SK-N-SH treated with all-trans-retinoic acid at 6 μM for 48 hours (cell line): ENCODE data around the gene PARD3B.

Source experiments
- ATAC-seq: fragments of 200-7000 bp; cut with Tn5 transposase; 3 replicates; pipeline ENCODE4 v1.9.1; 2020; ENCODE audit warnings: mild to moderate bottlenecking, moderate library complexity
- BACH2 ChIP-seq: fragments of 250-450 bp; sonication (Bioruptor Pico); IDR thresholded peaks from 2 replicates; pipeline ENCODE4 v1.9.0; 2021; ENCODE audit warnings: mild to moderate bottlenecking, borderline replicate concordance
- CSDC2 ChIP-seq: fragments of 250-450 bp; sonication (Bioruptor Pico); IDR thresholded peaks from 2 replicates; pipeline ENCODE4 v1.5.0; 2020; ENCODE audit warnings: mild to moderate bottlenecking, moderate library complexity
- ESRRG ChIP-seq: fragments of 250-450 bp; sonication (Bioruptor Pico); IDR thresholded peaks from 2 replicates; pipeline ENCODE4 v1.6.1; 2021; ENCODE audit warnings: mild to moderate bottlenecking
- GLIS3 ChIP-seq: fragments of 250-450 bp; sonication (Bioruptor Pico); IDR thresholded peaks from 2 replicates; pipeline ENCODE4 v1.5.0; 2020; ENCODE audit warnings: mild to moderate bottlenecking, moderate library complexity
- ISL1 ChIP-seq: fragments of 250-450 bp; sonication (Bioruptor Pico); IDR thresholded peaks from 2 replicates; pipeline ENCODE4 v2.1.2; 2022; ENCODE audit warnings: mild to moderate bottlenecking, moderate library complexity
- OSR1 ChIP-seq: fragments of 250-450 bp; sonication (Bioruptor Pico); IDR thresholded peaks from 2 replicates; pipeline ENCODE4 v1.8.0; 2022; ENCODE audit warnings: moderate library complexity, mild to moderate bottlenecking, inconsistent platforms
- PPARA ChIP-seq: fragments of 250-450 bp; sonication (Bioruptor Pico); IDR thresholded peaks from 2 replicates; pipeline ENCODE4 v1.5.0; 2020; ENCODE audit warnings: mild to moderate bottlenecking, borderline replicate concordance
- SNAI2 ChIP-seq: fragments of 250-450 bp; sonication (Bioruptor Pico); IDR thresholded peaks from 2 replicates; pipeline ENCODE4 v1.5.0; 2020; ENCODE audit warnings: mild to moderate bottlenecking, moderate library complexity
- TCF4 ChIP-seq: fragments of 250-450 bp; sonication (Bioruptor Pico); IDR thresholded peaks from 2 replicates; pipeline ENCODE4 v1.8.0; 2021; ENCODE audit warnings: mild to moderate bottlenecking, moderate library complexity, borderline replicate concordance
- TOX ChIP-seq: fragments of 250-450 bp; sonication (Bioruptor Pico); IDR thresholded peaks from 2 replicates; pipeline ENCODE4 v1.8.0; 2021; ENCODE audit warnings: mild to moderate bottlenecking, moderate library complexity, borderline replicate concordance
- ZC3H10 ChIP-seq: fragments of 250-450 bp; sonication (Bioruptor Pico); IDR thresholded peaks from 2 replicates; pipeline ENCODE4 v1.5.1; 2021; ENCODE audit warnings: mild to moderate bottlenecking, moderate library complexity
- ZFP3 ChIP-seq: fragments of 250-450 bp; sonication (Bioruptor Pico); IDR thresholded peaks from 2 replicates; pipeline ENCODE4 v1.5.0; 2020; ENCODE audit warnings: mild to moderate bottlenecking, moderate library complexity
- ZFP30 ChIP-seq: fragments of 450-650 bp; formaldehyde crosslinking; IDR thresholded peaks from 2 replicates; pipeline ENCODE4 v1.5.0; 2022; ENCODE audit warnings: mild to moderate bottlenecking, moderate library complexity
- ZNF565 ChIP-seq: fragments of 450-650 bp; formaldehyde crosslinking; conservative IDR thresholded peaks from 2 replicates; pipeline ENCODE4 v1.5.0; 2020; ENCODE audit warnings: low read depth, mild to moderate bottlenecking, moderate library complexity
- ZNF8 ChIP-seq: fragments of 450-650 bp; formaldehyde crosslinking; IDR thresholded peaks from 2 replicates; pipeline ENCODE4 v1.5.0; 2020; ENCODE audit warnings: mild to moderate bottlenecking, moderate library complexity
- TF ChIP-seq, protein P1 (sequence below): fragments of 250-450 bp; sonication (Bioruptor Pico); IDR thresholded peaks from 2 replicates; pipeline ENCODE4 v1.8.0; 2020; ENCODE audit warnings: mild to moderate bottlenecking, moderate library complexity, borderline replicate concordance
- TF ChIP-seq, protein P2 (sequence below): fragments of 250-450 bp; sonication (Bioruptor Pico); IDR thresholded peaks from 2 replicates; pipeline ENCODE4 v1.5.1; 2021; ENCODE audit warnings: mild to moderate bottlenecking, moderate library complexity
- TF ChIP-seq, protein P3 (sequence below): fragments of 250-450 bp; sonication (Bioruptor Pico); IDR thresholded peaks from 2 replicates; pipeline ENCODE4 v1.5.0; 2020; ENCODE audit warnings: mild to moderate bottlenecking, moderate library complexity
- TF ChIP-seq, protein P4 (sequence below): fragments of 250-450 bp; sonication (Bioruptor Pico); IDR thresholded peaks from 2 replicates; pipeline ENCODE4 v1.5.1; 2020; ENCODE audit warnings: low read depth, mild to moderate bottlenecking, moderate library complexity
- TF ChIP-seq, protein P5 (sequence below): fragments of 250-450 bp; sonication (Bioruptor Pico); IDR thresholded peaks from 2 replicates; pipeline ENCODE4 v1.8.0; 2021; ENCODE audit warnings: low read depth, mild to moderate bottlenecking, moderate library complexity, borderline replicate concordance

The PARD3B gene

DNA sequence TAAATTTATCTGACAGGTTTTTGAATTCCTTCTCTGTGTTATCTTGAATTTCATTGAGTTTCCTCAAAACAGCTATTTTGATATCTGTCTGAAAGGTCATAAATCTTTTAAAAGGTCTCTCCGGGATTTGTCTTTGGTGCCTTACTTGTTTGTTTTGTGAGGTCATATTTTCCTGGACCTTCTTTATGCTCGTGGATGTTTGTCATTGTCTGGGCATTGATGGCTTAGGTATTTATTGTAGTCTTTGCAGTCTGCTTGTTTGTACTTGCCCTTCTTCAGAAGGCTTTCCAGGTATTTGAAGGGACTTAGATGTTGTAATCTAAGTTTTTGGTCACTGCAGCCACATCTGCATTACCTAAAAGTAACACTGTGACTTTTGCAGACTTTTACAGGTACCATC lies 355.2 kb downstream of the PARD3B start:
- TF ChIP-seq, protein P1, sequence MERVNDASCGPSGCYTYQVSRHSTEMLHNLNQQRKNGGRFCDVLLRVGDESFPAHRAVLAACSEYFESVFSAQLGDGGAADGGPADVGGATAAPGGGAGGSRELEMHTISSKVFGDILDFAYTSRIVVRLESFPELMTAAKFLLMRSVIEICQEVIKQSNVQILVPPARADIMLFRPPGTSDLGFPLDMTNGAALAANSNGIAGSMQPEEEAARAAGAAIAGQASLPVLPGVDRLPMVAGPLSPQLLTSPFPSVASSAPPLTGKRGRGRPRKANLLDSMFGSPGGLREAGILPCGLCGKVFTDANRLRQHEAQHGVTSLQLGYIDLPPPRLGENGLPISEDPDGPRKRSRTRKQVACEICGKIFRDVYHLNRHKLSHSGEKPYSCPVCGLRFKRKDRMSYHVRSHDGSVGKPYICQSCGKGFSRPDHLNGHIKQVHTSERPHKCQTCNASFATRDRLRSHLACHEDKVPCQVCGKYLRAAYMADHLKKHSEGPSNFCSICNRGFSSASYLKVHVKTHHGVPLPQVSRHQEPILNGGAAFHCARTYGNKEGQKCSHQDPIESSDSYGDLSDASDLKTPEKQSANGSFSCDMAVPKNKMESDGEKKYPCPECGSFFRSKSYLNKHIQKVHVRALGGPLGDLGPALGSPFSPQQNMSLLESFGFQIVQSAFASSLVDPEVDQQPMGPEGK (CRISPR knock-in tag) = no peak
- TF ChIP-seq CSDC2 (no peak), TCF4 (CRISPR knock-in tag) (no peak), ZNF565 (CRISPR knock-in tag) (no peak), ISL1 (CRISPR knock-in tag) (no peak), ZFP3 (CRISPR knock-in tag) (no peak), BACH2 (CRISPR knock-in tag) (no peak), GLIS3 (CRISPR knock-in tag) (no peak), OSR1 (CRISPR knock-in tag) (no peak), ESRRG (CRISPR knock-in tag) (no peak), TOX (no peak), PPARA (CRISPR knock-in tag) (no peak)
- TF ChIP-seq, protein P2, sequence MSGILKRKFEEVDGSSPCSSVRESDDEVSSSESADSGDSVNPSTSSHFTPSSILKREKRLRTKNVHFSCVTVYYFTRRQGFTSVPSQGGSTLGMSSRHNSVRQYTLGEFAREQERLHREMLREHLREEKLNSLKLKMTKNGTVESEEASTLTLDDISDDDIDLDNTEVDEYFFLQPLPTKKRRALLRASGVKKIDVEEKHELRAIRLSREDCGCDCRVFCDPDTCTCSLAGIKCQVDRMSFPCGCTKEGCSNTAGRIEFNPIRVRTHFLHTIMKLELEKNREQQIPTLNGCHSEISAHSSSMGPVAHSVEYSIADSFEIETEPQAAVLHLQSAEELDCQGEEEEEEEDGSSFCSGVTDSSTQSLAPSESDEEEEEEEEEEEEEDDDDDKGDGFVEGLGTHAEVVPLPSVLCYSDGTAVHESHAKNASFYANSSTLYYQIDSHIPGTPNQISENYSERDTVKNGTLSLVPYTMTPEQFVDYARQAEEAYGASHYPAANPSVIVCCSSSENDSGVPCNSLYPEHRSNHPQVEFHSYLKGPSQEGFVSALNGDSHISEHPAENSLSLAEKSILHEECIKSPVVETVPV (CRISPR knock-in tag) = no peak
- no peak for ATAC-seq

DNA sequence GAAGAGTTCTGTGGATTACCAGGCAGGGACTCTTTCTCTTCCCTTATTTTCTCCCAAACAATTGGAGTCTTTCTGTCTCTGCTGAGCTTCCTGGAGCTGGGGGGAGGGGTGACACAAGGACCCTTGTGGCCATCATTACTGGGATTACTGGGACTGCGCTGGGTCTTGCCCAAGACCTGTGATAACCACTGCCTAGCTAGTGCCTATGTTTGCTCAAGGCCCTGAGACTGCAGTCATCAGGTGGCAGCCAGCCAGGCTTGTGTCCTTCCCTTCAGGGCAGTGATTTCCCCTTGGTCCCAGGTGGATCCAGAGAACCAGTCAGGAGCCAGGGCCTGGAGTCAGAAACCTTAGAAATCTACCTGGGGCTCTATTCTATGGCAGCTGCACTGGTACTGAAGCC lies 355.6 kb downstream of the PARD3B start:
- ATAC-seq = no peak
- TF ChIP-seq BACH2 (CRISPR knock-in tag) (no peak), ESRRG (CRISPR knock-in tag) (no peak), CSDC2 (no peak), ZFP30 (CRISPR knock-in tag) (no peak), ZFP3 (CRISPR knock-in tag) (no peak), ISL1 (CRISPR knock-in tag) (no peak)
- TF ChIP-seq, protein P1 (CRISPR knock-in tag) = no peak

DNA sequence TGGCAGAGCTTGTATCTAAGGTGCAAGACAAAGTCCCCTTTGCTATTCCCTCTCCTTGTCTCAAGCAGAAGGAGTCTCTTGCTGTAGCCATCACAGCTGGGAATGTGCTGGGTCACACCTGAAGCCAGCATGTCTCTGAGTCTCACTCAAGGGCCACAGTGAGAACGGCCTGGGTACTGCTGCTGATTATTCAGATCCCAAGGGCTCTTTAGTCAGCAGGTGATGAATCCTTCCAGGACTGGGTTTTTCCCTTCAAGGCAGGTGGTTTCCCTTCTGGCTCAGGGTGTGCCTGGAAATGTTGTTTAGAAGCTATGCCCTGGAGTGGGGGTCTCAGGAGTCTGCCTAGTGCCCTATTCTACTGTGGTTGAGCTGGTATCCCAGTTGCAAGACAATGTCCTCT lies 356.3 kb downstream of the PARD3B start:
- ATAC-seq = no peak
- TF ChIP-seq ISL1 (CRISPR knock-in tag) (no peak), SNAI2 (CRISPR knock-in tag) (no peak), GLIS3 (CRISPR knock-in tag) (no peak), PPARA (CRISPR knock-in tag) (no peak), OSR1 (CRISPR knock-in tag) (no peak), ZNF8 (no peak), ZFP30 (CRISPR knock-in tag) (no peak), TCF4 (CRISPR knock-in tag) (no peak), ZC3H10 (CRISPR knock-in tag) (no peak), ZNF565 (CRISPR knock-in tag) (no peak)
- TF ChIP-seq, protein P1 (CRISPR knock-in tag) = no peak
- TF ChIP-seq, protein P3, sequence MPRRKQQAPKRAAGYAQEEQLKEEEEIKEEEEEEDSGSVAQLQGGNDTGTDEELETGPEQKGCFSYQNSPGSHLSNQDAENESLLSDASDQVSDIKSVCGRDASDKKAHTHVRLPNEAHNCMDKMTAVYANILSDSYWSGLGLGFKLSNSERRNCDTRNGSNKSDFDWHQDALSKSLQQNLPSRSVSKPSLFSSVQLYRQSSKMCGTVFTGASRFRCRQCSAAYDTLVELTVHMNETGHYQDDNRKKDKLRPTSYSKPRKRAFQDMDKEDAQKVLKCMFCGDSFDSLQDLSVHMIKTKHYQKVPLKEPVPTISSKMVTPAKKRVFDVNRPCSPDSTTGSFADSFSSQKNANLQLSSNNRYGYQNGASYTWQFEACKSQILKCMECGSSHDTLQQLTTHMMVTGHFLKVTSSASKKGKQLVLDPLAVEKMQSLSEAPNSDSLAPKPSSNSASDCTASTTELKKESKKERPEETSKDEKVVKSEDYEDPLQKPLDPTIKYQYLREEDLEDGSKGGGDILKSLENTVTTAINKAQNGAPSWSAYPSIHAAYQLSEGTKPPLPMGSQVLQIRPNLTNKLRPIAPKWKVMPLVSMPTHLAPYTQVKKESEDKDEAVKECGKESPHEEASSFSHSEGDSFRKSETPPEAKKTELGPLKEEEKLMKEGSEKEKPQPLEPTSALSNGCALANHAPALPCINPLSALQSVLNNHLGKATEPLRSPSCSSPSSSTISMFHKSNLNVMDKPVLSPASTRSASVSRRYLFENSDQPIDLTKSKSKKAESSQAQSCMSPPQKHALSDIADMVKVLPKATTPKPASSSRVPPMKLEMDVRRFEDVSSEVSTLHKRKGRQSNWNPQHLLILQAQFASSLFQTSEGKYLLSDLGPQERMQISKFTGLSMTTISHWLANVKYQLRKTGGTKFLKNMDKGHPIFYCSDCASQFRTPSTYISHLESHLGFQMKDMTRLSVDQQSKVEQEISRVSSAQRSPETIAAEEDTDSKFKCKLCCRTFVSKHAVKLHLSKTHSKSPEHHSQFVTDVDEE (CRISPR knock-in tag) = no peak
- TF ChIP-seq, protein P4, sequence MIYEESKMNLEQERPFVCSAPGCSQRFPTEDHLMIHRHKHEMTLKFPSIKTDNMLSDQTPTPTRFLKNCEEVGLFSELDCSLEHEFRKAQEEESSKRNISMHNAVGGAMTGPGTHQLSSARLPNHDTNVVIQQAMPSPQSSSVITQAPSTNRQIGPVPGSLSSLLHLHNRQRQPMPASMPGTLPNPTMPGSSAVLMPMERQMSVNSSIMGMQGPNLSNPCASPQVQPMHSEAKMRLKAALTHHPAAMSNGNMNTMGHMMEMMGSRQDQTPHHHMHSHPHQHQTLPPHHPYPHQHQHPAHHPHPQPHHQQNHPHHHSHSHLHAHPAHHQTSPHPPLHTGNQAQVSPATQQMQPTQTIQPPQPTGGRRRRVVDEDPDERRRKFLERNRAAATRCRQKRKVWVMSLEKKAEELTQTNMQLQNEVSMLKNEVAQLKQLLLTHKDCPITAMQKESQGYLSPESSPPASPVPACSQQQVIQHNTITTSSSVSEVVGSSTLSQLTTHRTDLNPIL (CRISPR knock-in tag) = no peak
- TF ChIP-seq, protein P5, sequence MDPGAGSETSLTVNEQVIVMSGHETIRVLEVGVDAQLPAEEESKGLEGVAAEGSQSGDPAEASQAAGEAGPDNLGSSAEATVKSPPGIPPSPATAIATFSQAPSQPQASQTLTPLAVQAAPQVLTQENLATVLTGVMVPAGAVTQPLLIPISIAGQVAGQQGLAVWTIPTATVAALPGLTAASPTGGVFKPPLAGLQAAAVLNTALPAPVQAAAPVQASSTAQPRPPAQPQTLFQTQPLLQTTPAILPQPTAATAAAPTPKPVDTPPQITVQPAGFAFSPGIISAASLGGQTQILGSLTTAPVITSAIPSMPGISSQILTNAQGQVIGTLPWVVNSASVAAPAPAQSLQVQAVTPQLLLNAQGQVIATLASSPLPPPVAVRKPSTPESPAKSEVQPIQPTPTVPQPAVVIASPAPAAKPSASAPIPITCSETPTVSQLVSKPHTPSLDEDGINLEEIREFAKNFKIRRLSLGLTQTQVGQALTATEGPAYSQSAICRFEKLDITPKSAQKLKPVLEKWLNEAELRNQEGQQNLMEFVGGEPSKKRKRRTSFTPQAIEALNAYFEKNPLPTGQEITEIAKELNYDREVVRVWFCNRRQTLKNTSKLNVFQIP (CRISPR knock-in tag) = no peak
